Jurkat, Clone E6-1 (cell line): ENCODE results near the gene TSPO2.
A peak's percentile ranks its signal among the peaks of the same experiment; 100 is the strongest.

Experiments used
- DNase-seq: peaks from one replicate; pipeline ENCODE4 v3.0.0-alpha.2; 2011; ENCODE audit warnings: low read depth, low spot score
- H3K4me3 ChIP-seq: 2 replicates; pipeline ENCODE4 v1.5.1; 2011; ENCODE audit warnings: mild to moderate bottlenecking, low read length, control low read depth, moderate library complexity

Gene TSPO2

DNA sequence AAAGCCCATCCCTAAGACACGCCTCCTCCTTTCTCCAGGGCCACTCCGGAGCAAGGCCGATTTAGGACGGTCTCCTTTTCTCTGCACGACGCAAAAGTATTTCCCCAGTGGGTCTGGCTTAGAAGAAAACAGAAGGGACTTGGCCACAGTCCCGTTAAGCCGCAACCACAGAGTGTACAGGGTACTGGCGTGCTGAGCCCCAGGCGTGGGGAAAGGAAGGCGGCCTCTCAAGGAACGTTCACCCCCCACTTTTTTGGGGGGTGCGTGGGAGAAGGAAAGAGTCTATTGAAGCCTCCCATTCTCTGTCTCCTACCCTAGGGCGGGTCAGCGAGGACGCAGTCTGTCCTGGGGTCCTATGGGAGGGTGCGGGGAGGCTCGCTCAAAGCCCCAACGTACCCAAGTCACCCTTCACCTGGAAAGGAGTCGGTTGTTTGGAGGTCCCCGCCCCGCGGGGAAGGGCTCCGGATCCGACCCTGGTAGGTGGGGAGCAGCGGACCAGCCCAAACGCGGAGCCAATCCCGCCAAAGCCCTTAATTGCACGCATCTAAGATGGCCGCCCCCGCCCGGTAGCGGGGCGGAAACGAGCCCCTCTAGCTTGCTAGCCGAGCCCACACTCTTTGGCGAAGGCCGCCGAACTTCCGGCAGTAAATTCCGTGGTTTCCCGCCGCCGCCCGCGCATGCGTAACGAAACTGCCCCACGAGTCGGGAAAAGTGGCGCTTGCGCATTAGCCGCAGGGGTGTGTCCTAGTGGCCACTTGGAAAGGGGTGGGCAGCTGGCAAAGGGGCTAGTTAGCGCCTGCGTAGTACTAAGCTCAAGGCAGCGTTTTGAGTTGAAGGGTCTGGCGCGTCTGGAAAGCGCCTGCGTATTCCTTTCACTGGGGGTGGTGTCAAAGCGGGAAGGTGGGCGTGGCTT, 29.9 kb downstream of the TSPO2 start, which contains the start of gene OARD1:
OARD1 (minus strand) TSS at position 434 of the 913 bp plus-strand sequence. CDS start 722 bp downstream, outside the sequence.
- DNase-seq = peak; percentile 99
- H3K4me3 ChIP-seq = peak within 1 kb of the TSS; percentile 88

DNA sequence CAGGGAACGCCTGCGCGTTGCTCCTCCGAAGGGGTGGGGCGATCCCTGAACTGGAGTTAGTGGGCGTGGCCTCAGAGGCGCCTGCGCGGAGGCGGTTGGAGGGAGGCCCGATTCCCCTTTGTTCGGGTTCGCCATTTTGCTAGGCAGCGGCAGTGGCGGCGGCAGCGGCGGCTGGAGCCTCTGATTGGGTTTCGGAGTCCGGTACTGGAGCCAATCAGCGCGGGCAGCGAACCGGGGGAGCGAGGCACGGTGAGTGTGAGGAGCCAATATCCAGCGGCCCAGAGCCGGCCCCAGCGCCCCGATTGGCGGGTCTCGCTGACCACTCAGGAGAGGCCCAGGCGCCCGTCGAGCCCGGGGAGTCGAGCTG, 30.6 kb downstream of the TSPO2 start, which contains the start of gene NFYA:
NFYA (plus strand) TSS at position 139 of the 367 bp plus-strand sequence. CDS start 6,116 bp downstream, outside the sequence.
- H3K4me3 ChIP-seq = peak within 1 kb of the TSS; percentile 88
- peak; percentile 98 for DNase-seq

DNA sequence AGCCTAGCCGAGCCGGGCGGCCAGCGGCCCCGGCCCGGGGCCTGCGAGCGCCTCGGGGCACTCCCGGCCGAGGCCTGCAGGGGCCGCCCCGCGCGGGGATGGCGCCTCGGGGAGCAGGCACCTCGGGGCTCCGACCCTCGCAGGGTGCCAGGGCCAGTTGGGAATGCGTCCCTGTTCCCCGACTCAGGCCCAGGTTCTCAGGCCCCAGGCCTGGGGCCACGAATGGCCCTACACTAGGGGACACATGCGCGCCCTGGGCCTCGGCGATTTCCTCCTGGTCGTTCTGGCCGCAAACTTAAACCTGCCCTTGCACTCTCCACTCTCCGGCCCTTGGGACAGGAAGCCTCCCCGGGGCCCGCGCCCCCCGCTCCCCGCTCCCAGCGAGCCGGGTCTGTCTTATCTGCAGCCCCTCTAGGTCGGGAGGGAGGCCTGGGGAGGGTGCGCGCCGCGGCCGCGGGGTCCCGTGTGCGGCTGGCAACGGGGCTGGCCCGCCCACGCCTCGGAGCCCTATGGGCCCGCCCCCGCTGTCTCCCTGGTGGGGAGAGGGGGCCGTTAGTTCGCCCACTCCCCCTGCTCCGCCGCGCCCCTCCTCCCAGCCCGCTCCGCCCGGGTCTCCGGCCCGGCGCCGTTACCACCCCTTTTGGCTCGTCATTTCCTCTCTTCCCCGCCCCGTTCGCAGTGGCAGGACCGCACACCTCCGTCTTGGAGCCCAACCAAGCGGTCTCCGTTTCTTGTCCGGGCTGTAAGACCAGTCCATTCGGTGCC, 31.1 kb downstream of the TSPO2 start:
- peak; percentile 69 for DNase-seq
- peak overlapping the region; percentile 88 for H3K4me3 ChIP-seq

DNA sequence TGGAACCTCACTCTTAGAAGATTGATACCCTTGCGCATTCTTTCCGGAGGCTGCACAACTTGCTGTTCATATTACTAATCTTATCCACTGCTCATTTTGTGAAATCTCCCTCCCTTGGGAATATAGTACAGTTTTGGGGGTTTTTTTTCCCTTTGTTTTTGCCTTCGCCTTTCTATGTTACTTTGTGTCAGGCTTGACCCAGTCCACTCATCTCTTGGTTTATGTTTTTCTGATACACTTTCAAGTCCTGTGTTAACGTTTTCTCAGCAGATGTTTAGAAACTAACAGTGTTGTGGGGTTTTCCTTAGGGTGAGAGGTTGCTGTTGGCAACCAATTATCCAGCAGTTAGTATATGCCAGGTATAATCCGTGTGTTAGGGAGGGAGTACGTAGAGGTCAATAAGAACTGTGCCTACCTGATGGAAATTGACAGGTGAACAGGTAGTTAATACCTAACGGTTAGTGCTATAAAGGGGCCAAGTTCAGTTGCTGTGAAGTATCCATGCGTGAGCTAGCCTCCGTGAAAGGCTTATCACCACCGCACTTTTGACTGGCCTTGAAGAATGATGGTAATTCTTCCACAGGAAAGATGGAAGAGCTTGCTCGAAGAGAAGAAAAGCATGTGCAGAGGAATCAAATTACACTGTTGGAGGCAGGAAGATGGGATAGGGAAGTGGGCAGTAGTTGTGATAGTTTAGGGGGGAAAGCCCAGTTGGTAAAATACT, 31.9 kb downstream of the TSPO2 start:
- no peak for DNase-seq
- peak overlapping the region; percentile 88 for H3K4me3 ChIP-seq

DNA sequence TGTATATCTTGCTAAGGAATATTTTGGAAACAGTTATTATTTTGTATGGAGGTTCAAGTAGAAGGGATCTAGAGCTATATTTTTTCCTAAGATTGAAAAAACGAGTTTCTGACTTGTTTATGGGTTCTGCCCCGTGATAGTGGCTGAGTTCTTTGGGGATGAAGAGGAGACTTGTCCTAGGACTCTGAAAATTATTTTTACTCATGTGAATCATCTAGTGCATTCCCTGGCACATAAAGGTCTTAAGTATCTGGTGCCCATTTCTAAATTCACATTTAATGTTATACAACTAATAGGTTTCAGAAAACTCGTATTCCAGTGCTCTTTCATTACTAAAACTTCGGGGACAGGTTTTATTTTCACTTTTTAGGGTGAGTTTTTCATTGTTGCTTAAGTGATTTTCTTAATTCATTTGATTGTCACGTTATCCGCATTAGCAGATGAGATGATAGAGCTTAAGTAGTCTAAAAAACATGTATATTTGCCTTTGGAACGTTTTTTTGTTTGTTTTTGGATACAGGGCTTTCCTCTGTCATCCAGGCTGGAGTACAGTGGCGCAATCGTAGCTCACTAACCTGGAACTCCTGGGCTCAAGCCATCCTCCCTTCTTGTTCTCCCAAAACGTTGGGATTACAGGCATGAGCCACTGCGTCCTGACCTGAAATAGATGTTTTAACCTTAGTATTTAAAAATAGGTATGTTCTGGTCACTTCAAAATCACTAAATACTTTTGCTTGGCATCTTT, 32.6 kb downstream of the TSPO2 start:
- peak overlapping the region; percentile 88 for H3K4me3 ChIP-seq
- no peak for DNase-seq

DNA sequence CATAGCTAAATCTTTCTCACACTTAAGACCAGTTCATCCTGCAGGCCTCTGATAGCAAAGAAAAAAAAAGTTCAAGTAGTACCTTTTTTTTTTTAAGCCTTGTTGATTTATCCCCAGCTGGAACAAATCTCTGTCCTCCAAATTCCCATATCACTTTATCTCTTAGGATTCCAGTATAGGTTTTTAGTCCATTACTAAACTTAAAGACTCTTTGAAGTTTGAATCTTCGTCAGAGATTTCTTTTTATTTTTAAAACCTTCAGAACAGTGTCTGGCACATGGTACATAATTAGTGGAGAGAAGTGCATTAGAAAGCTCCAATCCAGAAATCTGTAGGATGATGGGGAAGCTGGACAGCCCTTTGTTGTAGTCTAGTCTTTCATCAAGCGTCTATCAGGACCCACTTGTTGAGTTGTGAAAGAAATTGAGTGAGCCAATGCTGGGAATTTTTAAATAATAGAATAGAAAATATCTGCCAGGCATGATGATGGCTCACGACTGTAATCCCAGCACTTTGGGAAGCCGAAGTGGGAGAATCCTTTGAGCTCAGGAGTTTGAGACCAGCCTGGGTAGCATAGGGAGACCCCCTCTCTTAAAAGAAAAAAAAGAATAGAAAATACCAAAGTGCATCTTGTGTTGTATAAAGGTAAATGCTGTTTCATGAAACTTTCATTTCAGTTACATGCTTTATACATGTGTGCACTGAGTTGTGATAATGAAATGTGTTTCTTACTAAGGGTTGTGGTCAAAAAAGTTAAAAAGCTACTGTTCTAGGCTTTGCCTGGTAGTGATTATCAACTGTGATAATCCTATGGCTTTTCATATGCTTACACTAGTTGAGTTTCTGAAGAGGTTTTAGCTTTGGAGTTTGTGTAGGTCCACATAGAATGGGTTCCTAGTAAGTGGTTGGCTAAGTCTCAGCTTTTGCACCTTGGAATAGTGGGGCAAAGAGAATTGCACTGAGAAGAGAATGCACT, 33.7 kb downstream of the TSPO2 start:
- DNase-seq = no peak
- H3K4me3 ChIP-seq = no peak overlapping the region

DNA sequence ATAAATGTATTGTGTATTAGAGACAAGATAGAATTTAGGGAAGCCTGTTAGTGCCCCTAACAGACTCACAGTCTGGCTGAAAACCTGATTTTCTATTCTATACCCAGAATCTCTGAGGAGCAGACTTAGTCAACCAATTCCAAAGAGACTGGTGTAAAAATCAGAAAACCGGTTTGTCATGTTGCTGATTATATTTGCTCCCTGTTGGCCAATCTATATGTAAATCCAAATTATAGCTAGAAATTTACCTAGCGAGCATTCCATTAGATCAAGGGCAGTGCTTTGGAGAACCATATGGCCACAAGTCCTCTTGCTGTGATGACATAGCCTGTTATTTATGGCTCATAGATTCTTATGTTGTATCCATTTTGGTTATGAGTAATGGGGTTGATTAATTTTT, 35.3 kb downstream of the TSPO2 start:
- no peak overlapping the region for H3K4me3 ChIP-seq
- DNase-seq = no peak

DNA sequence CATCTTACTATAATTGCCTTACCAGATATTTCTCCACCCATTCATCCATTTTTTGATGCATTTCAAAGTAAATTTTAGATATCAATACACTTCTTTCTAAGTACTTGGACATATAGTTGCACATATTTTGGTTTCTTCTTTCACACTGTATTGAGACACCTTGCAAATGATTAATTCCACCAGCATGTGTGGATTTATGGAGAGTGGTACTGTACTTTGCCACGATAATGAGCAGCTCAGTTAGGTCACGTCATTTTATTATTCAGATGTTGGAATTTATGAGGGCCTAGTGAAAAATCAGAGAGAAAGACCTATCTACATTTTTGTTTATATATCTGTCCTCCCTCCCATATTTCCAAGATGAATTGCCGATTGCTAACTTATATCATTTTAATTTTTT, 35.8 kb downstream of the TSPO2 start:
- DNase-seq = no peak
- no peak overlapping the region for H3K4me3 ChIP-seq

DNA sequence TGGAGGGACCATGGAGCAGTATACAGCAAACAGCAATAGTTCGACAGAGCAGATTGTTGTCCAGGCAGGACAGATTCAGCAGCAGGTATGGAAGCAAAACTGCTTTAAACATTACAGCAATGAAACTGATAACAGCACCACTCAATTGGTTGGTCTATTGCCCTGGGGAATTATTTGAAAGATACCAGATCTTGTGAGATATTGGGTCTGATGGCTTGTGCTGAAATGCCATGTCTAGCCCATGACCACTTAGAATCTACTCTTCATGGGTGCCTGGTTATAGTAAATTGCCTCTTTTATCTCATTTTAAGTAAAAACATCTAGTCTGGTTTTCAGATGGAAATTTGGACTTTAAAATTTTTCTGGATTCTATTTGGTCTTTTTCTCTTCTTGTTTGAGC, 36.8 kb downstream of the TSPO2 start:
- H3K4me3 ChIP-seq = no peak overlapping the region
- no peak for DNase-seq

DNA sequence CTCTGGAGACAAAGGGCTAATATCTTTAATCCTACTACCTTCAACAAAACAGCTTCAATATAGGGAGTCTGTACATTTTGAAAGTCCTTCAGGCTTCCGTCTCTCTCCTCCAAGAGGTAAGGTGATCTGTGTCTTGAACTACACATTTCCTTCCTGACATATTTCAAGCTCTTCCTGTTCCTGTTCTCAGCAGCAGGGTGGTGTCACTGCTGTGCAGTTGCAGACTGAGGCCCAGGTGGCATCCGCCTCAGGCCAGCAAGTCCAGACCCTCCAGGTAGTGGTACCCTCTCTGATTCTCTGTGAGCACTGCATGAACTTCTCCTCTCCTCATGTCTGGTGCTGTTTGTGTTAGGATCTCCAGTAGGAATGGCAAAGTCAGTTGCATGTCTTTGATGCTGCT, 38.4 kb downstream of the TSPO2 start:
- no peak overlapping the region for H3K4me3 ChIP-seq
- no peak for DNase-seq

DNA sequence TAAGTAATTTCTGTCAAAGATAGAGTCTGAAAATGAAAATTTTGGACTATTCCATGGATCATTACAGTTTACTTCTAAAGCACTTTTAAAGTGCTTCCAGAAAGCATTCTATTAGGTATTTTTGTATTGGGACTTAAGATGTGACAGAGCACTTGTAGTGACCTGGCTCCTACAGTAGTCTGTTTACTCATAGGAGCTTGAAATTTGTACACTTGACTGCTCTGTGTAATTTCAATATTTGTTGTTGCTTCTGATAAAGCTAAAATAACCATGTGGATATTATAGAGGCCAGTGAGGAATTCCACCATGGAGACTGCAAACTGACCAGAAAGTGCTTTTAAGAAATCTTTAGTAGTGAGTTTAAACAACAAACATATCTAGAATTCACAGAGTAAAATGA, 40.8 kb downstream of the TSPO2 start:
- DNase-seq = no peak

DNA sequence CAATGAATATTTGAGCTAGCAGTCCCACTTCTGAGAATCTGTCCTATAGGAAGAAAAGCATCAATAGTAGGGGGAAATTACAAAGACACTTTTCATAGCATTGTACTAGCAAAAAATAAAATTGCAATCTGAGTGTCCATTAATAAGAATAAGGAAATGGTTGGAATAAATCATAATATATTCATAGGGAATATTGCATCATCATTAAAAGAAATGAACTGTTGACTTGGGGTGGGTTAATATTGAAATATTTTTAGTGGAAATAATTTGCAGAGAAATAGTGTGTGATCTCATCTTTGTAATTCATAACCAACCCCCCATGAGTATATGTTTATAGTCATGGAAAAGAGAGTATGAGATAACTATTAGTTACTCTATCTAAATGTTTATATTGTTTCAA, 42.9 kb downstream of the TSPO2 start:
- DNase-seq = no peak
- H3K4me3 ChIP-seq = no peak overlapping the region

More for the DNA sequence above, 40.8 kb downstream of the TSPO2 start:
- no peak overlapping the region for H3K4me3 ChIP-seq

DNA sequence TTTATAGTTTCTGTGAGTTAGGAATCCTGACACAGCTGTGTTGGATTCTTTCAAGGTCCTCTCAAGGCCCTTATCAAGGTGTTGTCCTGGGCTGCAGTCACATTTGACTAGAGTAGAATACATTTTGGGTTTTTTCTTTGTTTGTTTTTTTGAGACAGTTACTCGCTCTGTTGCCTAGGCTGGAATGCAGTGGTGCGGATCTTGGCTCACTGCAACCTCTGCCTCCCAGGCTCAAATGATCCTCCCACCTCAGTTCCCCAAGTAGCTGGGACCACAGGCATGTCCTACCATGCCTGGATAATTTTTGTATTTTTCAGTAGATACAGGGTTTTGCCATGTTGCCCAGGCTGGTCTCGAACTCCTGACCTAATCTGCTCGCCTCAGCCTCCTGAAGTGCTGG, 46.2 kb downstream of the TSPO2 start:
- H3K4me3 ChIP-seq = no peak overlapping the region
- no peak for DNase-seq

DNA sequence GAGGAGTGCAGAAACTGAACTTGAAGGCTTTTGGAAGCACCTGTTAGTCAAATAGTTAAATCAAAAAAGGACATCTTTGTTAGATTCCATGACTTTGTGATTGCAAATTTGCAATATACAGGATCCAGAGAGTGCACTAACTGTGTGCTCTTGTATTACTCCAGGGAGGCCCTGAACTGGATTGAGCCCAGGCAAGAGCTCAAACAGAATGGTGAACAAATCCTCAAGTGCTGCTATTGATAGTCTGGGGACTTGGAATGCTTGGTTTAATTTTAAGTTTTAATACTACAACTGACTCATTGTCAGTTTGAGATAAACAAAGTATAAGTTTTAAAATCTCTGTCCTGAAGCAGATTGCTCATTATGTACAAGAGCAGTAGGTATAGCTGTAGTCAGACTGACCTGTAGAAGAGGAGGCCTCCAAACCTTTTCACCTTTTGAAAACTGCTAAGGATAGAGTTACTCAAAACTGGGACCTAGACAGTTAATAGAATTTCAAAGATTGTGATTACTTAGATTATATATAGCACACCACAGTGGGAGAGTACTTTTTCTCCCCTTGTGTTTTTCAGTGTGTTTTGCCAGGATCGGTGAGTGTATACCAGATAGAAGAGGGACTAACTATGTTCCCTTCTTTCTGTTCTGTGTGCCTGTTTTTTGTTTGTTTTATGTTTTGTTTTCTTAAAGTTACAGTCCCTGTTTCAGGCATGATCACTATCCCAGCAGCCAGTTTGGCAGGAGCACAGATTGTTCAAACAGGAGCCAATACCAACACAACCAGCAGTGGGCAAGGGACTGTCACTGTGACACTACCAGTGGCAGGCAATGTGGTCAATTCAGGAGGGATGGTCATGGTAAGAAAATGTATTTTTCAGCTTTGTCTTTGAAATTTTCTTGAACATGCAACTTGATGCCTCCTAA, 48.8 kb downstream of the TSPO2 start:
- DNase-seq = no peak
- no peak overlapping the region for H3K4me3 ChIP-seq

DNA sequence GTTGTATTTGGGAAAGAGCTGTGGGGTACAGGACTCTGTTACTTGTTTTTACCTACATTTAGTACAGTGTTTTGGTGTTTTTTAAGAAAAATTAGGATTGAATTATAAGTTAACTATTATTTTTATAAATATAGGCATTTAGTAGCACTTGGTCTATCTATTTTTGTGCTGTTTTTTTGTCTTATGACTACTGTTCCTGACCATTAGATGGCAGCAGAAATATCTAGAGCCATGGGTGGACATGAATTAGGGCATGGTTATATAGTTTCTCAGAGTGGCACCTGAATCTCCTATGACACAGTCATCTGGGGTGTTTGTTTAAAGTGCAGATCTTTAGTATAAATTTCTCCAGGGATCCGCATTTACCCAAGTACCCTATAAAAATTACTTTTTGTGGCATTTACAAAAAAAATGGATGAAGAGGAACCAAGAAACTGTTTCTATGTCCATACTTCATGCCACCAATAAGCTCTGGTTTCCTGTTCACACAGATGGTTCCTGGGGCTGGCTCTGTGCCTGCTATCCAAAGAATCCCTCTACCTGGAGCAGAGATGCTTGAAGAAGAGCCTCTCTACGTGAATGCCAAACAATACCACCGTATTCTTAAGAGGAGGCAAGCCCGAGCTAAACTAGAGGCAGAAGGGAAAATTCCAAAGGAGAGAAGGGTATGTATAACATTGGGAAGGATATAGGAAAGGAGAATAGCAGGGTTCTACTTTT, 50.3 kb downstream of the TSPO2 start:
- H3K4me3 ChIP-seq = no peak overlapping the region
- DNase-seq = no peak

DNA sequence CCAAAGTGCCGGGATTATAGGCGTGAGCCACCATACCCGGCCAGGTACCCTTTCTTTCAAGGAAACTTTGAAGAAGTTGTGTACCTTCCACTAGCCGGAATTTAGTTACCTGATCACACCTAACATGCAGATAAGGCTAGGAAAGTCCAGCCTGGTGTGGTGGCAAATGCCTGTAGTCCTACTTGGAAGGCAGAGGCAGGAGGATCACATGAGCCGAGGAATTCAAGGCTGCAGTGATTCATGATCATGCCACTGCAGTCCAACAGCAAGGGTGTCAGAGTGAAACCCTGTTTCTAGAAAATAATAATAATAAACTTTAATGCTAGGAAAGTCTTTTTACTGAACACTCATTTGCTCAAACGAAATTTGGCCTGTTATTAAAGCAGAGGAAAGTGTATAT, 51.5 kb downstream of the TSPO2 start:
- no peak for DNase-seq

More for the DNA sequence above, 51.5 kb downstream of the TSPO2 start:
- no peak overlapping the region for H3K4me3 ChIP-seq
